CD4-positive, alpha-beta T cell treated with Interleukin-6 at 100 ng/mL for 8 hours (primary cell): ENCODE results near the gene TMSB4Y.

ENCODE experiments used
- DNase-seq: peaks from one replicate; pipeline ENCODE4 v3.0.0-alpha.2; 2020; ENCODE audit warnings: mixed read lengths, low spot score

The TMSB4Y gene

DNA sequence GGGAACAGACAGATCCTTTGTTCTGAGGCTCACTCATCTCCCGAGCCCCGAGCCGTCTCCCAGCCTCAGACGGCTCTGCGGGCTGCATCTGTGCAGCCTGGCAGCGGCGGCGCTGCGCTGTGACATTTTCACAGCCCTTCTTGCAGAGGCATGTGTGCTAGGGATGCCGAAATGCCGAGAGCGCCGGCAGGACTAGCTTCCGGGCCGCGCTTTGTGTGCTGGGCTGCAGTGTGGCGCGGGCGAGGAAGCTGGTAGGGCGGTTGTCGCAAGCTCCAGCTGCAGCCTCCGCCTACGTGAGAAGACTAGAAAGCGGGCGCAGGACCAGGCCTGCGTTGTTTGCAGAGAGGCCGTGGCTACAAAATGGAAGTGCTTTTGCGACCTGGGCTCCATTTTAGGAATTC, at the start of gene TMSB4Y:
TMSB4Y (plus strand) TSS at position 332 of the 401 bp plus-strand sequence.
- no peak for DNase-seq

GRCh38 chrY:13664162-13664561, 39.5 kb upstream of the TMSB4Y start:
- DNase-seq, result no peak

- DNase-seq, result no peak
Observed at GRCh38 chrY:13671122-13671521, 32.6 kb upstream of the TMSB4Y start.

DNA sequence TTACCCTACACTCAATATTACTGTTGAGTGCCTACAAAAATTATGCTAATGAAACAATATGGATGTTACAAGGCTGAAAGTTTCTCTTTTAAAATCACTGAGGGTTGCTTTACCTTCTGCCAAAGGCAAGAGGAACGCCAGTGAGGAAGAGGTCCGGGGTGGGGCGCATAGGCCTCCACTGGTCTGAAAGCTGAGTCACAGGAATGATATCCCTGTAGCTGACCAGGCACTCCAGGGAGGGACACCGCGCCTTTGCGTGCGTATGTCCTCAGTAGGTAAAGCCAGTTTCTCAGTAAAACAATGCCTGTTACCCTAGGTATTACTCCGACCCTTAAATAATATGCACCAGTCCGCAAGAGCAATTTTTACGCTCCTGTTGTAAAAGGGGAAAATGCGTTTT, 1.4 kb upstream of the TMSB4Y start:
- no peak for DNase-seq

GRCh38 chrY:13704121-13704930, 627 bp downstream of the TMSB4Y start:
- no peak for DNase-seq

DNA sequence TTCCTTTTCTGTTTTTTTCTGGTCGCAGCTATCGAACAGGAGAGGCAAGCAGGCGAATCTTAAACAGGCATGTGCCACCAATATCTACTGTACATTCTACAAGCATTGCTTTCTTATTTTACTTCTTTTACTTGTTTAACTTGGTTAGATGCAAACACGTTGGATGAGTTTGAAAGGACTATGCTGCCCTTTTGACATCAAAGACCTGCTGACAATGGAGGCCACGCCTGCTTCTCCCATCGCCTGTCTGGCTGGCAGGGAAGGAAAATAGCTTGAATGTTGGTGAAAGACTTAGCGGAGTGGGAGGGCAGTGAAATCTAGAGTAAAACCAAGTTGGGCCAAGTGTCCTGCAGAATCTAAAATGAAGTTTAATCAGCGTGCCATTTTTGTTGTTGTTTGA, 1.5 kb downstream of the TMSB4Y start:
- no peak for DNase-seq

DNA sequence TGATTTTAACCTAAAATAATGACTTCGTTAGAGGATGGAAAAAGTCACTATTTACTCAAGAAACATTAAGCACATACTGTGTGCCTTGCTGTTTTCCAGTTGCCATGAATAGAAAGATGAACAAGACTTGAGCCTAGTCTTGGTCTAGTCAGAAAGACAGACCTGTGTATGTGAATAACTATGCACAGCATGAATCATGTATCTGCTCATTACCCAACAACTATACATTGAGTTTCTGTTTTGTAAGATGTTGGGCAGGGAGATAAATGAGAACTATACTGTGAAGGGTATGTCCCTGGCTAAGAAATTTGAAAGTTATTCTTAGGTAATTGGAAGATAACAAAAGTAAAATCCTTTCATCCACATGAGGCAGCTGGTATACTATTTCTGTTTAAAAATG, 4.3 kb downstream of the TMSB4Y start:
- no peak for DNase-seq

GRCh38 chrY:13718996-13719395, 15.3 kb downstream of the TMSB4Y start:
- DNase-seq, result no peak

GRCh38 chrY:13729517-13729916, 25.8 kb downstream of the TMSB4Y start:
- no peak for DNase-seq

DNA sequence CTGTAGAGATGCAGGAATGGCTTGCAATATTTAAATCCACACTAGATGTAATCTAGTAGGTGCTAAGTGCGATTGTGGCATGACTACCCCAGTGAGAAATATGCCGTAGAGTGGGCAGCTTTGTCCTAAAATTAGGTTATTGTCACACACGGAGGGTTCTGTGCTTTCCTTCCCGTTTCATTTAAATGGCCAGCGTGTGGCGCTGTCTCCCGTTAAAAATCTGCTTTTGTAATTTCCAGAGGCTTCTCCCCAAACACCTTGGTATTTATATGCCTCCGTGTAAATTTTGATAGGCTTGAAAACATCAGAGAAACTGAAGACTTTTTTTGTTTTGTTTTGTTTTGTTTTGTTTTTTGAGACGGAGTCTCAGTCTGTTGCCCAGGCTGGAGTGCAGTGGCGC, 34.9 kb downstream of the TMSB4Y start:
- no peak for DNase-seq

GRCh38 chrY:13751289-13752071, 47.8 kb downstream of the TMSB4Y start:
- DNase-seq, result no peak

GRCh38 chrY:13754661-13755060, 51.0 kb downstream of the TMSB4Y start:
- DNase-seq, result no peak
